Measurements from ENCODE around the gene FRS2.

FRS2 gene

DNA sequence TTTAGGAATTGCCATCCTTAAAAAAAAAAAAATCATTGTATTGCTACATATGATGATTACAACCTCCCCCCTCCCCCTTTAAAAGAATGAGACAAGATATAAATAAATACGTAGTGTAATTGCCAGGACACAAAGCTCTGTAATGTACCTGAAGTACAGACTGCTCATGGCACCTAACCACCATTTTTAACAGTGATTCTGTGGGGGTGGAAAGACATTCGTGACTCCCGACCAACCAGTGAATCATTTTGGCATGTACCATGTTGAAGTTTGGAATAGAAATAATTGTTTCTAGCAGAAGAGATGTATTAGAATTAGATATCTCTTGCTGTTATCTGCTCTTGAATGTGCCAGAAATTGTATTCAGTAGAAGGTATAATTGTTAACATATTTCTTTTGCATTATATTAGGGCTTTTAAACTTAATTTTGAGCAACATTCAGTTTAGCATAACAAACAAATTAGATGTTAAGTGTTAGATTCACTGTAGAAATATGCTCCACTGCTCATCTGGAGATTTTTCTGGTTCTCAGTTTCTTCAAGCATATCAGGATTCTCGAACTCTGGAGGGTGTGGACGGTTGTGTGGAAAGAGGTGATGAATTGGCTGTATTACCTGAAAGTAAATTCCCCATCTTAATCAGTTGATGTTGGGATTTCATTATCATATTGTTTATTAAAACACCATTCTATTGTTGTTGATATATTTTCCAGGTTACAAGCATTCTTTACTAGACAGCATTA lies 31.1 kb downstream of the FRS2 start:
- no peak for DNase-seq (ENCODE audit: low read depth in 3 of 3)

- DNase-seq (ENCODE audit: low read depth in 3 of 3), result no peak
These were observed 32.3 kb downstream of the FRS2 start for GRCh38 chr12:69502345-69503081.

GRCh38 chr12:69508091-69508490 lies 37.9 kb downstream of the FRS2 start:
- no peak for DNase-seq (ENCODE audit: low read depth in 3 of 3)

DNA sequence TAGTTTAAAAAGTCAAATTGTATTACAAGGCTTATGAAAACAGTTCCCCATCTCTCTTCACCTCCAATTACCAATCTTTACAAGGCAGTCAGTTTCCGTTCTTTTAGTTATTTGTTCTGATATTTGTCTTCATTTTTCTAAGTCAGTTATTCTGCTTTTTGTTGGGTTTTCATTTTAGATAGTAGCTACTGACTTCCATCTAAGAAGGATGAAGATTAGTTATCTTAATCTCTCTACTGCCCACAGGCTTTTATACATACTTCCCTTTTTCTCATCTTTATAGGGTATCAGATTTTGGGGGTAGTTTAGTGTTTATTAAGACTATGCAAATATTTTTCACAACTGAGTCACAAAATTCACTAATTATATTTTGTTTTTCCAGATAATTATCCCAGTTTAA lies 38.4 kb downstream of the FRS2 start:
- no peak for DNase-seq (ENCODE audit: low read depth in 3 of 3)

GRCh38 chr12:69509308-69509736 lies 39.1 kb downstream of the FRS2 start:
- no peak for DNase-seq (ENCODE audit: low read depth in 3 of 3)

DNA sequence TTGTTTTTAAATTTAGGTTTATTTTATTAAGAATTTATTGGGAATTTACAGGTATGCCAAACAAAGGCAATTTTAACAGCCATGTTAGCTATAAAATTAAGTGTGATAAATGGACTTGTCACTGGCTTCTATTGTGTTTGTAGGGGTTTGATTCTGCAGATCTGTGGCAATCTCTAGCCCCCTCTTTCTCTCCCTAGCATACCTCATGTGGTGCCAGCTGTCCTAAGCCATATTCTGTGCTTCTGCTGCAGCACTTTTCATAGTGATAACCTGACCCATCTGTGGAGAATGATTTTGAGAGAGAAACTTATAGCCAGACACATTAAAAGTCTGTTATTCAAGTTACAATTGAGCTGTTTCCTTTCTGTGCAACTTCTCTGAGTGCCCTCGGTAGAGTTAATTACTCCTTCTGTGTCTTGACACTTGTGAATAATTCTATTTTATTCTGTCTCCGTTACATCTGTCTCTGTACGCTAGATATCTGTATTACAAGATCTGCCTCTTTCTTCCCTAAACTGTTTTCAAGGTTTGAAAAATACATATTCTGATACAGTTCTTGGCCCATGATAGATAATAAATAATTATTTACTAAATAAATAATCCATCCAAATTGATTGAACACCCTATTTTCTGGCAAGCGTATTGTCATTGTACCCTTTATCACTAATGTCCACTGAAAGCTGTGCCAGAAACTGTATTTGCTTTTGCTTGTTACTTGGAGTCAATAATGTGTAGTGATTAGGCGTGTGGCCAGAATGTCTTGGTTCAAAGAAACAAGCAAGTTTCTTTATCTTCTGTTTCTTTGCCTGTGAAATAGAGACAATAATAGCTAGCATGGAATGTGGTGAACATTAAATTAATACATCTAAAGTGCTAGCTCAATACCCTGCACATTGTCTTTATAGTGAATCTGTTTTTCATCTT lies 40.0 kb downstream of the FRS2 start:
- no peak for DNase-seq (ENCODE audit: low read depth in 3 of 3)

GRCh38 chr12:69511016-69511415 lies 40.8 kb downstream of the FRS2 start:
- no peak for DNase-seq (ENCODE audit: low read depth in 3 of 3)

DNA sequence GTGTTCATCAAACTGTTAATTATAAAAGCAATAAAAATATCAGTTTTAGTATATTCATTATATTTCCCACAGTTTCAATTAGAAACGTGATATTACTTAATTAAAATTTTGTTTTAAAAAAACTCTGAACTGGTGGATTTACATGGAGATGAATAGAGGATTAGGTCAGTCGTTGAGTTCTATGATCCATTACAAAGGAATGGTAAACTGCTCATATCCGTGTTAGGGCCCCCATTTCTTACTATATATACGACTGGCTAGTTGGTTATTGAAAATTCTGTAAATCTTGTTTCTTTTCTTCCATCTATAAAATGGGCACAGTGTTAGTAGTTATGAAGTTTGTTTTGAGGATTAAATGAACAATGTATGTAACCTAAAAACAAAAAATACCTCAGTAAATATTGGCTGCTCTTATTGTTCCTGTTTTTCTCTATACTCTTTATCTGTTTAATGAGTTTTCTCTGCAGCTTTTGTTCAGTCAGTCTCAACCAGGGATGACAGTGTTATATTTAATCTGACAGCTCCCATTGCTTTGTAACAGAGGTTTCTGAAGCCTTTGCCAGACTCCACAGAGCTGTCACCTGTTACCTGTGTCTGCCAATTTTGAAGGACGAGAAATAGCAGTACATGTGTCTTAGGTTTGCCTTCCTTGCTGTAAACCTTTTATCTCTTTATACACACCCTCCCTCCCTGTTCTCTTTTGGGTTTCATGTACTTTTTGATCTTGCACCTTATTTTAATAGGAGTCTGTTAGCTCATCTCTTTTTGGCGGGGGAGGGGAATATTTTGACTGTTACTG lies 41.5 kb downstream of the FRS2 start:
- no peak for DNase-seq (ENCODE audit: low read depth in 3 of 3)

DNA sequence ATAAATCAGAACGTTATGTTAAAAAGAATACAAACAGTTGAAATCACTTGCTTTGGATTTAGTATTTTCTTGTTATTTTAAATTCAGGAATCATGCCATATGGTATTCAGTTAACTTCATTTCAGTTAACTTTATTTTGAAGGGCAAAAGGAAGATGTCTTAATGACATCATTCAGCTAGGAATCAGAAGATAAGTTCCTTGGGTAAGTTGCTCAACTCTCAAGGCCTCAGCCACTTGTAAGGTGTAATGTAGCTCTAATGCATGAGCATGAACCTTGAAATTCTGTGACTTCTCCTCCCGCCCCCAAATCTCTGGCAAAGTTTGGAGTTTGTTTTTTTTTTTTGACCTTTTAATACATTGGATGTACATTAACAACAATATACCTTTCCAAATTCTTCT lies 42.6 kb downstream of the FRS2 start:
- no peak for DNase-seq (ENCODE audit: low read depth in 3 of 3)

- DNase-seq (ENCODE audit: low read depth in 3 of 3), result no peak
These were observed 43.1 kb downstream of the FRS2 start for GRCh38 chr12:69513297-69513696.

GRCh38 chr12:69514111-69514510 lies 43.9 kb downstream of the FRS2 start:
- DNase-seq (ENCODE audit: low read depth in 3 of 3), result no peak

GRCh38 chr12:69514845-69515244 lies 44.7 kb downstream of the FRS2 start:
- no peak for DNase-seq (ENCODE audit: low read depth in 3 of 3)

- DNase-seq (ENCODE audit: low read depth in 3 of 3), result no peak
These were observed 45.3 kb downstream of the FRS2 start for GRCh38 chr12:69515394-69515930.

DNA sequence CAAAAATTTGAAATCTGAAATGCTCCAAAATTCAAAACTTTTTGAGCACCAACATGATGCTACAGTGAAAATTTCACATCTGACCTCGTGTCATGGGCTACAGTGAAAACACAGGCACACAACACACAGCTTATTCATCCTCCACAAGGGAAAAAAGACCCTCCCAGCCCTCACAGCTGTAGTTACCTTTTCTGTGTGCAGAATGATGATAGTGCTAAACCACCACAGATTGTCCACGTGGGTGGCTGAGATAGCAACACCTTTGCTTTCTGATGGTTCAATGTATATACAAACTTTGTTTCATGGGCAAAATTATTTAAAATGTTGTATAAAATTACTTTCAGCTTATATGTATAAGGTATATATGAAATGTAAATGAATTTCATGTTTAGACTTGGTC lies 46.8 kb downstream of the FRS2 start:
- DNase-seq (ENCODE audit: low read depth in 3 of 3), result no peak

DNA sequence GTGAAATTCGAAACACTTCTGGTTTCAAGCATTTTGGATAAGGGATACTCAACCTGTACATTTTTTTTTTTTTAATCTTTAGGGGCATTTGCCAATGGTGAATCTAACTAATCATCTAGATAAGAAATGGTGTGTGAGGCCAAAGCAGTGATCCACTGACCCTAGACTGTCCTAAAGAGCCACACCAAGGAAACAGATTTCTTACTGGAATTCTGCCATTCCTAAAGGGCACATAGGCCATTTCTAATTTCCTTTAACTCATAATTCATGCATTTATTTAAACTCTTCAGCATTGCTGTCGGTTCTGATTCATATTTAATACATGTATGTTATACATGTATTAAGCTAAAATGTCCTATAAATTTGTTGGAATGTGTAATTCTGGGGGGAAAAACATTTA lies 47.2 kb downstream of the FRS2 start:
- DNase-seq (ENCODE audit: low read depth in 3 of 3), result no peak

DNA sequence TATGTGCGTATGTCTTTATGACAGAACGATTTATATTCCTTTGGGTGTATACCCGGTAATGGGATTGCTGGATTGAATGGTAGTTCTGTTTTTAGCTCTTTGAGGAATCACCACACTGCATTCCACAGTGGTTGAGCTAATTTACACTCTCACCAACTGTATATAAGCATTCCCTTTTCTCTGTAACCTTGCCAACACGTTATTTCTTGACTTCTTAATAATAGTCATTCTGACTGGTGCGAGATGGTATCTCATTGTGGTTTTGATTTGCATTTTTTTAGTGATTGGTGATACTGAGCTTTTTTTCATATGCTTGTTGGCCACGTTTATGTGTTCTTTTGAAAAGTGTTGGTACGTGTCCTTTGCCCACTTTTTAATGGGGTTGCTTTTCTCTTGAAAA lies 49.7 kb downstream of the FRS2 start:
- no peak for DNase-seq (ENCODE audit: low read depth in 3 of 3)

DNA sequence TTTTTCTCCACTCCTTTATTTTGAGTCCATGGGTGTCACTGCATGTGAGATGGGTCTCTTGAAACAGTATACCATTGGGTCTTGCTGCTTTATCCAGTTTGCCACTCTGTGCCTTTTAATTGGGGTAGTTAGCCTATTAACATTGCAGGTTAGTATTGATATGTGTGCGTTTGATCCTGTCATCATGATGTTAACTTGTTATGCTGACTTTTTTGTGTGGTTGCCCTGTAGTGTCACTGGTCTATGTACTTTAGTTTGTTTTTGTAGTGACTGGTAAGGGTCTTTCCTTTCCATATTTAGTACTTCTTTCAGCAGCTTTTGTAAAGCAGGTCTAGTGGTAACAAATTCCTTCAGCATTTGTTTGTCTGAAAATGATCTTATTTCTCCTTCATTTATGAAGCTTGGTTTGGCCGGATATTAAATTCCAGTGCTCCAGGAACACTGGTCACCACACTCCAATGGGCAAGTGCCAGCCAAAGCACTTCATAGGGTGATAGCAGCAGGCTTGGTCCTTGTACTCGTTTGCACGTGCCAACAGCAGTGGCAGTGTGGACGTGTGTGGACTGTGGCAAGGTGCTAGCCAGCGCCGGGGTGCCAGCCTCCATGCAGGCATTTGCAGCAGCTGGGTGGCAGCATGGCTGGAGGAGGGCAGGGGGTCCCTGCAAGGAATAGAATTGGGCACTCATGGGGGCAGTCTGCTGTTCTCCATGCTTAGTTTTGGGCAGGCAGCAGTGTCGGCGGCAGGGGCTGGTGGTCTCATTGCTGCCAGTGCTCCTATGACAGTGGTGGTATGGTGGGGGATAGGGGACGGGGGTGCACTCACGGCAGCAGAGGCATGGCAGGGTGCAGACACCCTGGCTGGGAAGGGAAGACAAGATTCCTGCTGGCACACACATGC lies 53.5 kb downstream of the FRS2 start:
- DNase-seq (ENCODE audit: low read depth in 3 of 3), result no peak

DNA sequence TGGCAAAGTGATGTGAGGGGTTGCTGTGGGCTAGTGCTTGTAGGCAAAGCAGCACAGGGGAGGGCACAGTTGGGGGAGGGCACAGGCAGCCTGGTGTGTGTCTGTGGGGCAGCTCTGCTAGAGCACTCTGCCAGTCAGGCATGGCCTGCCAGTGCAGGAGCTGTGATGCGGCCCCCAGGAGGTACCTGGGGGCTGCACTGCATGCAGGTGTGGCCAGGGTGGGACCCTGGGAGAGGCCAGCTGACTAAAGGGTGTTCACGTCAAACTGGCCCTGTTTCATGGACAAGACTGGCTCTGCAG lies 54.1 kb downstream of the FRS2 start:
- DNase-seq (ENCODE audit: low read depth in 3 of 3), result no peak

GRCh38 chr12:69524755-69525469 lies 54.7 kb downstream of the FRS2 start:
- DNase-seq (ENCODE audit: low read depth in 3 of 3), result no peak
